HCT116 (cell line): ENCODE measurements around the gene NLGN2. TPM values are rescaled to one million over a fixed set of nuclear protein-coding genes. Genes with fewer than 3 reads are reported as not detected.

Experiments
- ATAC-seq: fragments of 200-7000 bp; cut with Tn5 transposase; 2 replicates; pipeline ENCODE4 v1.9.1; 2020; ENCODE audit warnings: mild to moderate bottlenecking, moderate library complexity
- BruUV-seq: library from RNA; stranded (reverse); fragments of 400-500 nt; replicated peaks from 2 replicates; lab custom pipeline; 2021; lab: Mats Ljungman, UMichigan
- CTCF ChIA-PET: fragments of 300-600 bp; sonication (Branson Sonifier 250); formaldehyde crosslinking; loops from one replicate; lab custom pipeline; 2021; ENCODE audit warnings: antibody characterized with exemption; lab: Charles Lee
- POLR2A ChIA-PET: fragments of 300-600, 350-600 bp; sonication (Branson Sonifier 250); formaldehyde crosslinking; loops from one replicate; lab custom pipeline; 2021; ENCODE audit warnings: antibody characterized with exemption; lab: Charles Lee
- RAD21 ChIA-PET, 2 experiments: fragments of 300-600 bp; sonication (Branson Sonifier 250); formaldehyde crosslinking; loops; one replicate each; lab custom pipeline; 2023; ENCODE audit warnings: low total read pairs in 2 of 2; ENCODE audit not compliant: uncharacterized antibody in 2 of 2, unreplicated experiment in 2 of 2, low non-redundant PET in 1 of 2; lab: Charles Lee
- DNase-seq: peaks from one replicate; pipeline ENCODE4 v3.0.0-alpha.2; 2010; ENCODE audit warnings: low read depth, low spot score
- H2AFZ ChIP-seq: fragments of 200-600 bp; shearing (Covaris generic), sonication (generic); 2 replicates; pipeline ENCODE4 v1.6.1; 2017; ENCODE audit warnings: low read depth, mixed run types, mixed read lengths, antibody characterized with exemption, low read length; ENCODE audit not compliant: poor library complexity, severe bottlenecking
- H3K27ac ChIP-seq: 2 replicates; pipeline ENCODE4 v1.5.1; 2012; ENCODE audit warnings: low read depth, low read length
- H3K27me3 ChIP-seq: fragments of 200-600 bp; sonication (generic); 2 replicates; pipeline ENCODE4 v1.6.1; 2016; ENCODE audit warnings: mixed run types, low read length, mixed read lengths; ENCODE audit not compliant: insufficient read depth
- H3K36me3 ChIP-seq, 2 experiments: fragments of 200-500 bp in 1 of 2; fragments of 200-600 bp in 1 of 2; sonication (Bioruptor generic) in 1 of 2; sonication (generic) in 1 of 2; 2 replicates each; pipeline versions ENCODE4 v1.5.1 to v1.6.1; 2014 to 2016; ENCODE audit warnings: low read length in 2 of 2, inconsistent platforms in 1 of 2, mixed read lengths in 1 of 2, mixed run types in 1 of 2; ENCODE audit not compliant: insufficient read depth in 2 of 2, control insufficient read depth in 1 of 2
- H3K4me1 ChIP-seq, 2 experiments: fragments of 200-600 bp in 1 of 2; sonication (generic) in 1 of 2; 2 replicates each; pipeline versions ENCODE4 v1.5.1 to v1.6.1; 2012 to 2017; ENCODE audit warnings: low read length in 2 of 2, inconsistent platforms in 1 of 2, mild to moderate bottlenecking in 1 of 2, mixed read lengths in 1 of 2, mixed run types in 1 of 2, moderate library complexity in 1 of 2; ENCODE audit not compliant: insufficient read depth in 2 of 2, control insufficient read depth in 1 of 2
- H3K4me2 ChIP-seq: fragments of 200-600 bp; sonication (generic); 2 replicates; pipeline ENCODE4 v1.6.1; 2017; ENCODE audit warnings: mixed run types, low read length, mixed read lengths
- H3K4me3 ChIP-seq, 2 experiments: fragments of 200-600 bp in 1 of 2; sonication (generic) in 1 of 2; replicated peaks in 1 of 2; 2 replicates each; pipeline ENCODE4 v1.5.1; 2011 to 2016; ENCODE audit warnings: low read length in 2 of 2, control low read depth in 1 of 2, low read depth in 1 of 2, mild to moderate bottlenecking in 1 of 2, mixed read lengths in 1 of 2, mixed run types in 1 of 2
- H3K79me2 ChIP-seq: fragments of 200-600 bp; sonication (generic); 2 replicates; pipeline ENCODE4 v1.6.1; 2017; ENCODE audit warnings: mild to moderate bottlenecking, mixed run types, low read length, moderate library complexity, mixed read lengths; ENCODE audit not compliant: insufficient read depth
- H3K9ac ChIP-seq: fragments of 200-600 bp; sonication (generic); 2 replicates; pipeline ENCODE4 v1.6.1; 2016; ENCODE audit warnings: low read length, mixed read lengths
- H3K9me2 ChIP-seq: fragments of 200-600 bp; sonication (generic), shearing (Covaris generic); 2 replicates; pipeline ENCODE4 v1.6.1; 2017; ENCODE audit warnings: mixed run types, mild to moderate bottlenecking, moderate library complexity; ENCODE audit not compliant: insufficient read depth
- H3K9me3 ChIP-seq, 2 experiments: fragments of 200-500 bp in 1 of 2; fragments of 200-600 bp in 1 of 2; sonication (Bioruptor generic) in 1 of 2; sonication (generic) in 1 of 2; 2 replicates each; pipeline ENCODE4 v1.6.1; 2014 to 2017; ENCODE audit warnings: low read length in 2 of 2, mixed read lengths in 2 of 2, inconsistent platforms in 1 of 2, low read depth in 1 of 2, mild to moderate bottlenecking in 1 of 2, mixed run types in 1 of 2, moderate library complexity in 1 of 2; ENCODE audit not compliant: control insufficient read depth in 1 of 2, insufficient read depth in 1 of 2
- H4K20me1 ChIP-seq: fragments of 200-600 bp; sonication (generic), shearing (Covaris generic); 2 replicates; pipeline ENCODE4 v1.6.1; 2017; ENCODE audit warnings: mixed run types, mild to moderate bottlenecking, moderate library complexity; ENCODE audit not compliant: insufficient read depth
- ATF3 ChIP-seq: IDR thresholded peaks from 2 replicates; pipeline ENCODE4 v1.6.1; 2012
- CBX3 ChIP-seq: IDR thresholded peaks from 2 replicates; pipeline ENCODE4 v1.6.1; 2012; ENCODE audit warnings: low read depth
- CEBPB ChIP-seq: IDR thresholded peaks from 2 replicates; pipeline ENCODE4 v1.6.1; 2012; ENCODE audit warnings: low read depth
- EZH2phosphoT487 ChIP-seq: fragments of 200-600 bp; IDR thresholded peaks from 2 replicates; pipeline ENCODE4 v1.6.1; 2018; ENCODE audit warnings: antibody characterized with exemption, borderline replicate concordance
- FOSL1 ChIP-seq: IDR thresholded peaks from 2 replicates; pipeline ENCODE4 v1.6.1; 2012; ENCODE audit warnings: low read depth
- POLR2A ChIP-seq: IDR thresholded peaks from 2 replicates; pipeline ENCODE4 v1.7.0; 2011; ENCODE audit warnings: borderline replicate concordance; ENCODE audit not compliant: insufficient read depth, insufficient read length; ENCODE audit errors: extremely low read depth
- POLR2AphosphoS5 ChIP-seq: IDR thresholded peaks from 2 replicates; pipeline ENCODE4 v1.6.1; 2011; ENCODE audit warnings: mild to moderate bottlenecking, low read depth, low read length, moderate library complexity
- RAD21 ChIP-seq: IDR thresholded peaks from 2 replicates; pipeline ENCODE4 v1.6.1; 2012; ENCODE audit warnings: low read depth, mild to moderate bottlenecking
- SRF ChIP-seq: IDR thresholded peaks from 2 replicates; pipeline ENCODE4 v1.6.1; 2012; ENCODE audit warnings: low read depth
- ZNF274 ChIP-seq: fragments of 200-500 bp; sonication (Bioruptor generic); IDR thresholded peaks from 2 replicates; pipeline ENCODE4 v1.6.1; 2014; ENCODE audit warnings: mild to moderate bottlenecking, low read depth, low read length, inconsistent platforms
- intact Hi-C: fragments of 100-400 bp; cut with micrococcal nuclease; formaldehyde crosslinking; loops from 2 replicates; pipeline ENCODE4 v1.10.0; 2022
- total RNA-seq: library from RNA; stranded (reverse); gene quantifications from one replicate; pipeline ENCODE4 v1.2.1, GENCODE V29; 2021; ENCODE audit not compliant: unreplicated experiment
- TF ChIP-seq, protein P1 (sequence below), 3 experiments: fragments of 200-600 bp in 1 of 3; sonication (generic) in 1 of 3; IDR thresholded peaks in 2 of 3; conservative IDR thresholded peaks in 1 of 3; 2 replicates each; pipeline ENCODE4 v1.5.1; 2012 to 2017; ENCODE audit warnings: low read depth in 2 of 3, low read length in 2 of 3, antibody characterized with exemption in 1 of 3, borderline replicate concordance in 1 of 3, control low read depth in 1 of 3, mild to moderate bottlenecking in 1 of 3, mixed read lengths in 1 of 3, mixed run types in 1 of 3, moderate library complexity in 1 of 3; ENCODE audit not compliant: insufficient read depth in 1 of 3
- TF ChIP-seq, protein P2 (sequence below): IDR thresholded peaks from 2 replicates; pipeline ENCODE4 v1.6.1; 2012; ENCODE audit warnings: low read depth

NLGN2 gene
- total RNA-seq, 1 experiment from 2014 or later: 60.5 TPM

DNA sequence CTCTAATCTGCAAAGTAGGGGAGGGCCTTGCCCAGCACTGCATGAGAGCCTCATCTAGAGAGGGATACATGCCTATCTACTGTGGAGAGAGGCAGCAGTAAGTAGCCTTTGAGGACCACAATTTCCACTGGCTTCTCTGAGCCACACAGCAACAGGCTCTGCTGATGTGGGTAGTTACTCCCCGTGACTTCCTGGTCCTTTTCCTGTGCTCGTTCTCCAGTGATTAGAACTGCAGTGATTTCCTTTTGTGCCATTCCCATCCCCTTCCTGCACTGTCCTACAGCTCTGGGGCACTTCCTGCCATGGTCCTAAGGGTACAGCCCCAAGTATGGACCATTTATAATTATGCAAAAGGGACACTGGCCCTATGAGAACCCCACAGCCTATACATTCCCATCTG lies 16.3 kb upstream of the NLGN2 start:
- H3K4me2 ChIP-seq: no peak overlapping the region
- no TSS peak for BruUV-seq
- no peak for ATAC-seq
- no peaks in the 10 kb centered on the region for H3K9me2 ChIP-seq
- TF ChIP-seq ZNF274 (no peak), FOSL1 (no peak), ATF3 (no peak), SRF (no peak), RAD21 (no peak), EZH2phosphoT487 (no peak), CBX3 (no peak), CEBPB (no peak), POLR2A (no peak), POLR2AphosphoS5 (no peak)
- TF ChIP-seq, protein P1, sequence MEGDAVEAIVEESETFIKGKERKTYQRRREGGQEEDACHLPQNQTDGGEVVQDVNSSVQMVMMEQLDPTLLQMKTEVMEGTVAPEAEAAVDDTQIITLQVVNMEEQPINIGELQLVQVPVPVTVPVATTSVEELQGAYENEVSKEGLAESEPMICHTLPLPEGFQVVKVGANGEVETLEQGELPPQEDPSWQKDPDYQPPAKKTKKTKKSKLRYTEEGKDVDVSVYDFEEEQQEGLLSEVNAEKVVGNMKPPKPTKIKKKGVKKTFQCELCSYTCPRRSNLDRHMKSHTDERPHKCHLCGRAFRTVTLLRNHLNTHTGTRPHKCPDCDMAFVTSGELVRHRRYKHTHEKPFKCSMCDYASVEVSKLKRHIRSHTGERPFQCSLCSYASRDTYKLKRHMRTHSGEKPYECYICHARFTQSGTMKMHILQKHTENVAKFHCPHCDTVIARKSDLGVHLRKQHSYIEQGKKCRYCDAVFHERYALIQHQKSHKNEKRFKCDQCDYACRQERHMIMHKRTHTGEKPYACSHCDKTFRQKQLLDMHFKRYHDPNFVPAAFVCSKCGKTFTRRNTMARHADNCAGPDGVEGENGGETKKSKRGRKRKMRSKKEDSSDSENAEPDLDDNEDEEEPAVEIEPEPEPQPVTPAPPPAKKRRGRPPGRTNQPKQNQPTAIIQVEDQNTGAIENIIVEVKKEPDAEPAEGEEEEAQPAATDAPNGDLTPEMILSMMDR (IDR thresholded peaks at IDR 0.05 in 2 of 3, conservative IDR thresholded peaks at IDR 0.05 in 1 of 3; ENCODE audit: borderline replicate concordance in 1 of 3, insufficient read depth in 1 of 3, low read depth in 2 of 3, low read length in 2 of 3): no peak
- TF ChIP-seq, protein P2, sequence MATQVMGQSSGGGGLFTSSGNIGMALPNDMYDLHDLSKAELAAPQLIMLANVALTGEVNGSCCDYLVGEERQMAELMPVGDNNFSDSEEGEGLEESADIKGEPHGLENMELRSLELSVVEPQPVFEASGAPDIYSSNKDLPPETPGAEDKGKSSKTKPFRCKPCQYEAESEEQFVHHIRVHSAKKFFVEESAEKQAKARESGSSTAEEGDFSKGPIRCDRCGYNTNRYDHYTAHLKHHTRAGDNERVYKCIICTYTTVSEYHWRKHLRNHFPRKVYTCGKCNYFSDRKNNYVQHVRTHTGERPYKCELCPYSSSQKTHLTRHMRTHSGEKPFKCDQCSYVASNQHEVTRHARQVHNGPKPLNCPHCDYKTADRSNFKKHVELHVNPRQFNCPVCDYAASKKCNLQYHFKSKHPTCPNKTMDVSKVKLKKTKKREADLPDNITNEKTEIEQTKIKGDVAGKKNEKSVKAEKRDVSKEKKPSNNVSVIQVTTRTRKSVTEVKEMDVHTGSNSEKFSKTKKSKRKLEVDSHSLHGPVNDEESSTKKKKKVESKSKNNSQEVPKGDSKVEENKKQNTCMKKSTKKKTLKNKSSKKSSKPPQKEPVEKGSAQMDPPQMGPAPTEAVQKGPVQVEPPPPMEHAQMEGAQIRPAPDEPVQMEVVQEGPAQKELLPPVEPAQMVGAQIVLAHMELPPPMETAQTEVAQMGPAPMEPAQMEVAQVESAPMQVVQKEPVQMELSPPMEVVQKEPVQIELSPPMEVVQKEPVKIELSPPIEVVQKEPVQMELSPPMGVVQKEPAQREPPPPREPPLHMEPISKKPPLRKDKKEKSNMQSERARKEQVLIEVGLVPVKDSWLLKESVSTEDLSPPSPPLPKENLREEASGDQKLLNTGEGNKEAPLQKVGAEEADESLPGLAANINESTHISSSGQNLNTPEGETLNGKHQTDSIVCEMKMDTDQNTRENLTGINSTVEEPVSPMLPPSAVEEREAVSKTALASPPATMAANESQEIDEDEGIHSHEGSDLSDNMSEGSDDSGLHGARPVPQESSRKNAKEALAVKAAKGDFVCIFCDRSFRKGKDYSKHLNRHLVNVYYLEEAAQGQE: no peak
- no peaks in the 10 kb centered on the region for H4K20me1 ChIP-seq
- ChIA-PET RAD21 (no interaction called here), CTCF (no interaction called here), POLR2A (no interaction called here)
- H3K4me3 ChIP-seq: no peak overlapping the region
- no peak overlapping the region for H3K9ac ChIP-seq
- peaks cover 7 to 22% of the 10 kb centered on the region in 2 experiments; a peak in 3 of 4 replicates for H3K4me1 ChIP-seq
- DNase-seq: no peak
- no peaks in the 10 kb centered on the region for H3K9me3 ChIP-seq
- no peaks in the 10 kb centered on the region for H3K27me3 ChIP-seq
- intact Hi-C loops: loop anchor here (5.0 kb wide), 1 partner anchor 34 kb away; the partner anchor contains the start of gene TMEM95
- H2AFZ ChIP-seq: no peak overlapping the region
- H3K79me2 ChIP-seq: 0 out of 2 replicates have a peak, but pooled peaks cover 7% of the 10 kb centered on the region
- H3K27ac ChIP-seq: no peak overlapping the region
- peaks cover 10 to 18% of the 10 kb centered on the region in 2 experiments; a peak in 3 of 4 replicates for H3K36me3 ChIP-seq
